Loucy (cell line): ENCODE measurements around the gene AMPD3.

Experiments
- EZH2phosphoT487 ChIP-seq: fragments of 200-600 bp; IDR thresholded peaks from 2 replicates; pipeline ENCODE4 v1.6.1; 2018; ENCODE audit warnings: antibody characterized with exemption, mild to moderate bottlenecking, moderate library complexity, borderline replicate concordance
- TF ChIP-seq, protein P1 (sequence below): fragments of 200-600 bp; sonication (generic); conservative IDR thresholded peaks from 2 replicates; pipeline ENCODE4 v1.5.1; 2014; ENCODE audit warnings: mild to moderate bottlenecking, antibody characterized with exemption, low read length

DNA sequence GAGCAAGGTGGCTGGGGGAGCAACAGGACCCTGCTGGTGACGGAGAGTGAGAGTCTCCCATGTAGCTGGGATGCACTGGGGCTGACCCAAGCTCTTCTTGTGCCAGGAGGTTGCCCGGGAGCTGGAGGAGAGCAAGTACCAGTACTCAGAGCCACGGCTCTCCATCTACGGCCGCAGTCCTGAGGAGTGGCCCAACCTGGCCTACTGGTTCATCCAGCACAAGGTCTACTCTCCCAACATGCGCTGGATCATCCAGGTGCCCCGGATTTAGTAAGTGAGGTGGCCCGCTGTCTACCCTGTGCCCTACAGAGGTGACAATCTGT, 40.4 kb downstream of the AMPD3 start:
- TF ChIP-seq, protein P1, sequence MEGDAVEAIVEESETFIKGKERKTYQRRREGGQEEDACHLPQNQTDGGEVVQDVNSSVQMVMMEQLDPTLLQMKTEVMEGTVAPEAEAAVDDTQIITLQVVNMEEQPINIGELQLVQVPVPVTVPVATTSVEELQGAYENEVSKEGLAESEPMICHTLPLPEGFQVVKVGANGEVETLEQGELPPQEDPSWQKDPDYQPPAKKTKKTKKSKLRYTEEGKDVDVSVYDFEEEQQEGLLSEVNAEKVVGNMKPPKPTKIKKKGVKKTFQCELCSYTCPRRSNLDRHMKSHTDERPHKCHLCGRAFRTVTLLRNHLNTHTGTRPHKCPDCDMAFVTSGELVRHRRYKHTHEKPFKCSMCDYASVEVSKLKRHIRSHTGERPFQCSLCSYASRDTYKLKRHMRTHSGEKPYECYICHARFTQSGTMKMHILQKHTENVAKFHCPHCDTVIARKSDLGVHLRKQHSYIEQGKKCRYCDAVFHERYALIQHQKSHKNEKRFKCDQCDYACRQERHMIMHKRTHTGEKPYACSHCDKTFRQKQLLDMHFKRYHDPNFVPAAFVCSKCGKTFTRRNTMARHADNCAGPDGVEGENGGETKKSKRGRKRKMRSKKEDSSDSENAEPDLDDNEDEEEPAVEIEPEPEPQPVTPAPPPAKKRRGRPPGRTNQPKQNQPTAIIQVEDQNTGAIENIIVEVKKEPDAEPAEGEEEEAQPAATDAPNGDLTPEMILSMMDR, result no peak
- no peak for TF ChIP-seq EZH2phosphoT487
